Measurements from ENCODE around the gene MAP3K20.

The MAP3K20 gene

DNA sequence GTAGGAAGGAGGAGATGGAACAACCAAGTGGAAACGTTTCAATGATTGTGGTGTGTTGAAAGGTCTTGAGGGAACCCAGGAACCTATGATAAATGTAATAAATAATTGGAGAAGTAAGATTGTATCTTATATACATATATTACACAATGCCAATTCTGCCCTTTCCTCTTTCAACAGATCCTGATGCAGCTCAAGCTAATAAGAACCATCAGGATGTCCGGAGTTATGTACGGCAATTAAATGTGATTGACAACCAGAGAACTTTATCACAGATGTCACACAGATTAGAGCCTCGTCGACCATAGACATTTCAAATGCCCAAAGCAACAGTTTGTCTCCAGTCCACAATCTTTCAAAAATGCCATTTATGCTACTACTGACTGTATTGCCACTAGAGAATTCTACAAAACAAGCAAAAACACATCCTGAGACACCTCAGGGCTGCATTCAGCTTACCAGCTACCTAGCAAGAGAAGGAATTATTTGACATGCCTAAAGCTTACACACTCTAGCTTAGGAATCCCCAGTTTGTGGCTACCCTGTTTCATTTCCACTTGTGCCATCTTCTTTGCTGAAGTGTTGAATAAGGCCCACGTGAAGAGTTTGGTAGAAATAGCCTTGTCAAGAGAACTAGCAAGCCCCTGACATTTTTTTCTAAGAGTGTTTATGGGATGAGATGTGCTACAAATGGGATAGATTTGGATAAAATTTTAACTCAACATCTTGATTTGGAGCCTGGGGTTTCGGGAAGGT lies 24.0 kb upstream of the MAP3K20 start:
- no peak for FAIRE-seq

DNA sequence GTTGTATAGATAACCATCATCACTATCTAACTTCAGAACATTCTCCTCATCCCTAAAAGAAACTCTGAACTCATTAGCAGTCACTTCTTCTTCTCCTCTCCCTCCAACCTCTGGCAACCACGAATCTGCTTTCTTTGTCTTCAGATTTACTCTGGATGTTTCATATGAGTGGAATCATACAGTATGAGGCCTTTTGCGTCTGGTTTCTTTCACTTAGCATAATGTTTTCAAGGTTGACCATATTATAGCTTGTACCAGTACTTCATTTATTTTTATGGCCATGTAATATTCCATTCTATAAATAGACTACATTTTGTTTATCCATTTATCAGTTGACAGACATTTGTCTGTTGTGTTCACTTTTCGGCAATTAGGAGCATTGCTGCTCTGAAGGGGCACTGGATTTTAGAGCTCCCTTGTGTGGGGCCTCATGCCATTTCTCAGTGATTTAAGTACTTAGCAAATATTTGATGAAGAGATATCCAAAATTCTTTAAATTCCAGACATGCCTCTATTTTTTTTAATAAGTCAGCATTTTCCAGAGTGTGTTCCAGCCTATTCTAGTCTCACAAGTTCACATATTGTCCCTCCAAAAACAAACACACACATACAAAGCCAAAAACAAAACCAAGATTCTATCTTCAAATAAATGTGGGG lies 22.5 kb upstream of the MAP3K20 start:
- FAIRE-seq, result no peak

GRCh38 chr2:173054466-173054865 lies 21.2 kb upstream of the MAP3K20 start:
- no peak for FAIRE-seq

- FAIRE-seq, result no peak
Measured at GRCh38 chr2:173056705-173057364, 18.8 kb upstream of the MAP3K20 start.

DNA sequence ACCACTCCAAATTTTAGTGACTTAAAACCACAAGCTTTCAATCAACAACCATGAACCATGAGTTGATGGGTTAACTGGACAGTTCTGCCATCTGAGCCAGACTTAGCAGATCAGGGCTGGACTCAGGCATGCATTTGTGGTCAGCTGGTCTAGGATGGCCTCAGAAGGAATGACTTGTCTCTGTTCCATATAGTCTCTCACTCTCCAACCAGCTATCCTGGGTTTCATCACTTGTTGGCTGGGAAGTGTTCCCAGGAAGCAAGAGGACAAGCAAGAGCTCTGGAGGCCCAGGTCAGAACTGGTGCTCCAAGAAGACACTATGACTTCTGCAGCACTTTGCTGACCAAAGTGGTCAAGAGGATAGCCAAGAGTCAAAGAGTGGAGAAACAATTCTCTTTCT lies 17.5 kb upstream of the MAP3K20 start:
- FAIRE-seq, result no peak

DNA sequence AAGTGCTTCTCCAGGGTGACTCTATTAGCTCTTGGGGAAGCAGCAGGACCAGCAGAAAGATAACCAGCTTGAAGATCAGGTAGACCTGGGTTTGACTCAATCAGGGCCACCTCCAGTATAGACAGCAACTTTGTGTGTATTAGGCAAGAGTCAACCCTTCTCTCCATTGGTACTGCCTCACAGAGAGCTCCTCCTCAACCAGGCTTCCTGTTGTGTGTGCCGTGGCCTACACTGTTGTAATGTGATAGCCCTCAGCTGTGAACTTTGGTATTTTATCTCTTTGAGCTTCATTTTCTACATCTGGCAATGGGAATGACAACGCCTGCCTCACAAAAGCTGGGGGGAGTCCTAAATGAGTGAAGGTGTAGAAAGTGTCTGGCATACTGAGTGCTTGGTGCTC lies 17.0 kb upstream of the MAP3K20 start:
- FAIRE-seq, result no peak

DNA sequence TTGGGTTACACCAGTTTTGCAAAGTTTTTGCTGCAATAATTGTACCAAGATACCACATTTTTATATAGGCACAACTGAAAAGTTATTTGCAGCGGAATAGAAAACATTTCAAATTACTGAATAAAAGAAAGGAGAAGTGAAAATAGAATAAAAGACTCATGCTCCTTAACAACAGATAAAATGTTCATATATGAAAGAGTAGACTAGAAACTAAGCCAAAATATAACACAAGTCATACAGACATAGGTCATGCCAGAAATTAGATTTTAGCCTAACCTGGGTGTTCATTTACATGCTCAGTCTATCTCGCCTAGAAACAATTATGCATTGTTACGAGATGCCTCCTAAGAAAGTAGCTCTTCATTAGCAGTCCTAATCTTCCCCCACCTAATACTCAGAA lies 16.4 kb upstream of the MAP3K20 start:
- no peak for FAIRE-seq

GRCh38 chr2:173059971-173060461 lies 15.6 kb upstream of the MAP3K20 start:
- FAIRE-seq, result no peak

- no peak for FAIRE-seq
Measured at GRCh38 chr2:173062801-173063200, 12.8 kb upstream of the MAP3K20 start.

- no peak for FAIRE-seq
Measured at GRCh38 chr2:173064151-173064805, 11.4 kb upstream of the MAP3K20 start.

- FAIRE-seq, result no peak
Measured at GRCh38 chr2:173066887-173067676, 8.6 kb upstream of the MAP3K20 start.

DNA sequence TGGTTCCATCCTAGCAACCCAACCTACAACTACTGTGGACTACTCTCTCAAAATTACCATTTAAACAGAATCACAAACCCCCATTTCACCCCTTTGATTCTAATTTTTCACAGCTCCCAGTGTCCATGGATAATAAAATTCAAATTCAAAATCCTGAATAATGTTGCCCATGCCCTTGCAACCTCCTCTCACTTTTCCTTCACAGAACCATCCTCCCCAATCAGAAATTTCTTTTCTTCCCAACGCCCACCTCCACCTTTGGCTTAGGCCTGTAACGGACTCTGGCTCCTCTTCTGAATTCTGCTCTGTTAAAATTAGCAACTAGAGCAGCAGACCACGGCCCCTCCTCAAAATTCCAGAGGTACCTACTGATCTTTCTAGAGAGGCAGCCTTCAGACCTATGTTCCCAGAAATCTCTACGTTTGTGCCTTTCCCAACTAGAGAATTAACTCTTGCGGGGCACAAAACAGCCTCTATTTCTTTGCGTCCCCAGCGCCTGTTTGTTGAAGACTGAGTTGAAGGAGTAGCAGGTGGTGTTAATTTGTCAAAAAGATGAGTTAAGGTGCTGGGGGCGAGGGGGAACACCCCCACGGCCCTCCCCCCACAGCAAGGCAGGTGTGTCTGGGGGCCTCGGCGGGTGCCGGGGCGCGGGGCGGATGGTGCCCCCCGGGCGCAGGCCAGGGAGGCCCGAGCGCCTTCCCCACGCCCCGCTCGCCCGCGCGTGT lies 428 bp upstream of the MAP3K20 start:
- no peak for FAIRE-seq

DNA sequence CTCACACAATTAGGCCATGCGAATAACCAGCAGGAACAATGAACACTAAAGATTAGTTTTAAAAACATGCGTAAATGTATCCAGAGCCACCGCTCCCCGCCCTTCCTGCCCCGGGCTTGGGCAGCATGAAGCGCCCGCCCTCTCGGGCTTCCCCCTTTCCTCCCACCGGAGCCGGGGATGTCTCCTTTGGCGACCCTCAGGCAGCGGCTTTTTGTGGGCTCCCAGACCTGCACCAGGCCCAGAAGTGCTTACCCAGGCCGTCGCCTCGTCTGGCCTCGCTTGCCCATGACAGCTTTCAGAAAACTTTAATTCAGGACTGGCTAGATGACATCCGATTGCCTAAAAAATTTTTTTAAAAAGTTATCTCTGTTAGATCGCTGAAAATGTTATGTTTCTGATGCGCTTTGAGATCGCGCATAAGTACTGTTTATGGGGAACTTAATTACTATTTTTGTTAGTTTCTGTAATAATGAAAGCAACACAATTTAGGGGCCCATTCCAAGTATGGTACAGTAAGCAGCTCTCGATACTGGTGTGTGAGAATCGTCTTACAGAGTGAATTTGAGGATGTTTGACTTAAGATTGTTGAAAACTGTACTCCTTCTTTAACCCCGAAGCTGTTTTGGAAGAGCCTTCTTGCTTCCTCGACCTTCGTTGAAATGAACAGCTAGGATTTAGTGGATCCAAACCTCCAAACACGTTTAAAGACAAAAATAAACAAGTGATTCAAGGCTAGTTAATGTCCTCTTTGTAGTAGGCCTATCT lies 1.1 kb downstream of the MAP3K20 start:
- FAIRE-seq, result no peak

GRCh38 chr2:173077506-173078177 lies 2.0 kb downstream of the MAP3K20 start:
- FAIRE-seq, result no peak

DNA sequence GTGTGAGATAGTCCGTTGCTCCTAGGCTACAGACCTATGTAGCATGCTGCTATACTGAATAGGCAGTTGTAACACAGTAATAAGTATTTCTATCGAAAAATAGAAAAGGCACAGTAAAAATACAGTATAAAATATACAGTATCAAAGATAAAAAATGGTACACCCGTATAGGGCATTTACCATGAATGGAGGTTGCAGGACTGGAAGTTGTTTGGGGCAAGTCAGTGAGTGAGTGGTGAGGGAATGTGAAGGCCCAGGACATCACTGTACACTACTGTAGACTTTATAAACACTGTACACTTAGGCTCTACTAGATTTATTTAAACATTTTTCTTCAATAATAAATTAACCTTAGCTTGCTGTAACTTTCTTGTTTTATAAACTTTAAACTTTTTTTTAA lies 3.5 kb downstream of the MAP3K20 start:
- no peak for FAIRE-seq

DNA sequence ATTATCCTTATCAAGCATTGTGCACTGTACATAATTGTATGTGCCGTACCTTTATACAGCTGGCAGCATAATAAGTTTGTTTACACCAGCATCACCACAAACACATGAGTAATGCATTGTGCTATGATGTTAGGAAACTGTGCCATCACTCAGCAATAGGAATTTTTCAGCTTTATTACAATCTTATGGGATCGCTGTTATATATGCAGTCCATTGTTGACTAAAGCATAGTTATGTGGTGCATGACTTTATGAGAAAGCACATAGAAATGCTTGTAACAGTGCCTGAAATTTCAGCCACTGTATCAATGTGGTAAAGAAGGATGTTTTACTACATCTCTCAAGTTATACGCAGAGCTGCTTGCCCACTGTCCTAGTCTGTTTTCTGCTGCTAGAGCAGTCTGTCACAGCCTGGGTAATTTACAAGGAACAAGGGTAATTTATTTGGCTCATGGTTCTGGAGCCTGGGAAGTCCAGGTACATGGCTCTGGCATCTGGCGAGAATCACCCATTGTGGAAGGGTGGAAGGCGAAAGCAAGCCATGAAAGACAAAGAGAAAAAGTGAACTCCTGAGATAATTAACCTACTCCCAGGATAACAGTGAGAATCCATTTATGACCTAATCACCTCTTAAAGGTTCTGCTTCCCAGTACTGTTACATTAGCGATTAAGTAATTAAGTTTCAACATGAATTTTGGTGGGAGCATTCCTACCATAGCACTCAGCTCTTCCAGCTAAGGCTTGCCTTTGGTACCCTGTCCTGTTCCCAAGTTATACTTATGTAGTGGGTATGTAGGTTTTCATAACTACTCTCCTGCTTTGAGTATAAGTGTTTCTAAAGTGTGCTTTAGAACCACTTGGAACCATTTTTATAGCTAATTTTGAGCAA lies 4.6 kb downstream of the MAP3K20 start:
- no peak for FAIRE-seq

DNA sequence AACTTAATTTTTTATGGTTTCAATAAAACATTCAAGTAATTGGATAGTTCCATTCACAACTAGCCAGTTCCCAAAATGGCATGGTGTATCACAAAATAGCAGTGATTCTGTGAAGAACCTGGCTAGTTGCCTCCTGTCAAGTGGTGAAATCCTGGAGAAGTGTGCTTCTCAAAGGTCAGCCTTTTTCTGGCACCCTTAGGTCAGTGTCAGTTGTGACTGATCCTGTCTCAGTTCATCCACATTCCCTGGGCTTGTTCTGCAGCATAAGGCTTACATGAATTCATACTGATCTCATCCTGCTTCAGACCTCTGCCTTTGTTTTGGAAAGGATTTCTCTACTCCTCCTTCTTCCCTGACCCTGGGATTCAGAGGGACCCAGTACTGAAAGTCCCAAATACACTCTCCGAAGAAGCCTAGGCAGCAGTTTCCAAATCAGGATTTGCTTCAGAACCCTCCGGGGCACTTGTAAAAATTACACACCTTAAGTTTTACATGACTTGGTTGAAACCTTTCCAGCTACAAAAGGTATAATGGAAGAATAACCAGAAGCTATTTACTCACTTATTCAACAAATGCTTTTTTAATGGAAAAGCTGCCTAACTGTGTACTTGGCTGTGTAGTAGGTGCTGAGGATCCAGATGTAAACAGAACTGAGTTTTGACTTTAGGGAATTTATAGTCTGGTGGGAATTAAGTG lies 11.0 kb downstream of the MAP3K20 start:
- no peak for FAIRE-seq

DNA sequence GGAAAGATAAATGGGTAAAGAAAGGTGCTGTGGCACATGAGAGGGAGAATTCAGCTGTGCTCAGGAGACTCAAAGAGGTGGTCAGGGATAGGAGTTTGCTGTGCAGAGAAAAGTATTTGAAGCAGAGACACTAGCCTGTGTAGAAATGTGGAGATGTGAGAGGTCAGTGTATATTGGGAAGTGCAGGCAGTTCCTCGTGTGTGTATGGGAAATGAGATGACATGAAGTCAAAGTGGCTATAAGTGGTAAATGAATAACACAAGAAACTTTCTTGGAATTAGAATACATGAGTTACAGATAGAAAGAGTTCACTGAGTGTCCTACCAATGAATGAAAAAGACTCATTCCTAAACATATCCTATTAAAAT lies 11.6 kb downstream of the MAP3K20 start:
- FAIRE-seq, result no peak

All from colon (tissue), 2 donors.